Hepatocyte (in vitro differentiated cells): ENCODE data around the gene SLC9A6.

Experiments used
- EZH2 ChIP-seq: fragments of 200-600 bp; sonication (generic); IDR thresholded peaks from 2 replicates; pipeline ENCODE4 v1.6.1; 2016; ENCODE audit warnings: antibody characterized with exemption, mild to moderate bottlenecking, borderline replicate concordance
- EZH2phosphoT487 ChIP-seq: fragments of 200-600 bp; sonication (generic); IDR thresholded peaks from one replicate; pipeline ENCODE4 v1.6.1; 2018; ENCODE audit warnings: antibody characterized with exemption, mild to moderate bottlenecking, low read depth, moderate library complexity; ENCODE audit not compliant: unreplicated experiment, severe bottlenecking
- TF ChIP-seq, protein P1 (sequence below): fragments of 200-600 bp; sonication (generic); IDR thresholded peaks from 2 replicates; pipeline ENCODE4 v1.5.1; 2016; ENCODE audit warnings: antibody characterized with exemption, mild to moderate bottlenecking; ENCODE audit not compliant: poor library complexity

DNA sequence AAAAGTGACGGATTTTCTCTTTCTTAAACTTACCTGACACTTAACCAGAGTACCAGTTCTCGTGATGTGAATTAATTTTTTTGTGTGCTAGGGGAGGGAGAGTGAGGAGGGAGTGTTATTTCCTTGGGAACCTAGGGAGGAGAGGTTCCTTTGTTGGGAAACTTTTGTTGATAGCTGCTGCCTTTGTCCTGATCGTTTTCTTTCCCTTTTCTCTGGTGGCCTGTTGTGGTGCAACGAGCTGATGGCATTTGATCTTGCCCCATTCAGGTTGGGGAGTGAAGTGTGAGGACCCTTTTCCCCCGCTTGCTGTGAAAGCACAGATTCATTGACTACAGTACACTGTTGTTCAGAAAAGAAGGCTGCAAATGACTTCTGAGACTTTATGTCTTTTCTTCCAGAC is 59.8 kb downstream of the SLC9A6 start:
- TF ChIP-seq EZH2 (no peak), EZH2phosphoT487 (no peak)
- TF ChIP-seq, protein P1, sequence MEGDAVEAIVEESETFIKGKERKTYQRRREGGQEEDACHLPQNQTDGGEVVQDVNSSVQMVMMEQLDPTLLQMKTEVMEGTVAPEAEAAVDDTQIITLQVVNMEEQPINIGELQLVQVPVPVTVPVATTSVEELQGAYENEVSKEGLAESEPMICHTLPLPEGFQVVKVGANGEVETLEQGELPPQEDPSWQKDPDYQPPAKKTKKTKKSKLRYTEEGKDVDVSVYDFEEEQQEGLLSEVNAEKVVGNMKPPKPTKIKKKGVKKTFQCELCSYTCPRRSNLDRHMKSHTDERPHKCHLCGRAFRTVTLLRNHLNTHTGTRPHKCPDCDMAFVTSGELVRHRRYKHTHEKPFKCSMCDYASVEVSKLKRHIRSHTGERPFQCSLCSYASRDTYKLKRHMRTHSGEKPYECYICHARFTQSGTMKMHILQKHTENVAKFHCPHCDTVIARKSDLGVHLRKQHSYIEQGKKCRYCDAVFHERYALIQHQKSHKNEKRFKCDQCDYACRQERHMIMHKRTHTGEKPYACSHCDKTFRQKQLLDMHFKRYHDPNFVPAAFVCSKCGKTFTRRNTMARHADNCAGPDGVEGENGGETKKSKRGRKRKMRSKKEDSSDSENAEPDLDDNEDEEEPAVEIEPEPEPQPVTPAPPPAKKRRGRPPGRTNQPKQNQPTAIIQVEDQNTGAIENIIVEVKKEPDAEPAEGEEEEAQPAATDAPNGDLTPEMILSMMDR = no peak
